Dedifferentiated amniotic fluid mesenchymal stem cell (primary cell): Measurements from ENCODE around the gene SPINDOC.
"Not testable (repeated sequence)": the region's sequence is repeated elsewhere in the genome, so short reads cannot be mapped to it uniquely, and the experiment has no call there.

ENCODE experiments used
- DNase-seq: peaks from one replicate; pipeline ENCODE4 v3.0.0-alpha.2; 2016; ENCODE audit errors: extremely low spot score

The SPINDOC gene

DNA sequence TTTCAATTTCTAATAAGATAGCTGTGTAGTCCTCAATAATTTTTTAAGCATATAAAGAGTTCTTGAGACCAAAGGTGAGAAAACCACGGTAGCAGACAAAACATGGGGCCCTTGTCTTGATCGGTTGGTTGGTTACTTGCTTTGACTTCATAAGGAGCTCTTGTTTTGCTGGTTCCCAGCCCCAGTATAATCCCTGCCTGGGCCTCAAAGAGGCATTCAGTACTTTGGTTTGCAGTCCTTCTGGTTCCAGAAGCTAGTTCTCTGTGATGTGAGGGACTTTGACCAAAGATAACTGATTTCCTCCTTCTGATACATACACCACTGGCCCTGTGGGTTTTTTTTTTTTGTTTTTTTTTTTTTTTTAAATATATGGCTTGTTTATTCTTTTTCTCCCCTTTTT, 42.7 kb downstream of the SPINDOC start:
- DNase-seq = no peak

GRCh38 chr11:63858628-63859550, 45.6 kb downstream of the SPINDOC start:
- no peak for DNase-seq

DNA sequence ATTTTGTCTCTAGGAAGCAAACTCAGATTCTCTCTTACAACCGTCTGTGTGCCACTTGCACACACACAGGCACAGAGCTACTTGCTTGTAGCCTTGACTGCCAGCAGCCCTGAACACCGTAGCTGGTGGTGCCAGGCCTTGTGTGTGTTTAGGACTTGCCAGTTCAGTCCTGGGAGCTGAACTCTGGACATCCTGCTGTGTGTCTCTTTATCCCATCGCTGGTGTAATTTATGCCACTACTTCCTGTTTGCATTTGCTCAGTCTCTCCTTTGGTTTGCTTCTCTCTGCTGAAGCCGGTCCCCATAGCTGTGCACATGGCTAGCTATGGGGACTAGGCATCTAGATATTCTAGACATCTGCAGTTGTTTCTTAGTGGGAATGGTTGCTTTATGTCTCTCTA, 49.7 kb downstream of the SPINDOC start:
- no peak for DNase-seq

GRCh38 chr11:63863620-63864019, 50.4 kb downstream of the SPINDOC start:
- not testable (repeated sequence) for DNase-seq

DNA sequence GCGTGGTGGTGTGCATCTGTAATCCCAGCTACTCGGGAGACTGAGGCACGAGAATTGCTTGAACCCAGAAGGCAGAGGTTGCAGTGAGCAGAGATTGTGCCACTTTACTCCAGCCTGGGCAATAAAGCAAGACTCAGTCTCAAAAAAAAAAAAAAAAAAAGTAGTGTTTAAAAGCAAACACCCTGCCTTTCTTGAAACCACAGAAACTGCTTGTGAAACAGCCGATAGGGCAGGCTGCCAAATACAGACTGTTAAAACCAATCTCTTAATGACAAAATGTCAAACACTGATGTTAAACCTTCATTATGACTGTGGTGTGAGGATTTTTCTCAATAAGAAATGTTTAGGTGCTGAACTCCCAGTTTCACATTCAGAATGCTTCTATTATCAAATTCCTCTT, 53.0 kb downstream of the SPINDOC start:
- DNase-seq = no peak

- no peak for DNase-seq
Measured at GRCh38 chr11:63867511-63867910, 54.3 kb downstream of the SPINDOC start.

- no peak for DNase-seq
Measured at GRCh38 chr11:63868399-63869064, 55.3 kb downstream of the SPINDOC start.

GRCh38 chr11:63869171-63869591, 55.9 kb downstream of the SPINDOC start:
- no peak for DNase-seq

DNA sequence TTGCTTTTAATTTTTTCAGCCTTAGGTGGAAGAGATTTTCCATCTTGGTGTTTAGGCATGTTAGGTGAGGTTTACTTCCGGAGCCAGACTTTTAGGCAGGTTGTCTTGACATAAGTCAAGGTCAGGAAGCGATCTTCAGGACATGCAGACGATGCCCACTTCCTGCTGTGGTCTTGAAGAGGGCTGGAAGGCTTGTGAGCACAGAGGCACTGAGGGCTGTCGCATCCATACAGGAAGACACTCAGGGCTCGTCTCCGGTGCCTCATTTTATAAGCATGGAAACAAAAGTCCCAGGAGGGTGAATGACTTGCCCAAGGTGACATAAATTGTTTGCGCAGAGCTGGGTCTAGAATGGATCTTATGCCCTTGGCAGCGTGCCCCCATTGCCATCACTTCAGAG, 56.4 kb downstream of the SPINDOC start:
- DNase-seq = no peak

- no peak for DNase-seq
Measured at GRCh38 chr11:63870351-63871140, 57.3 kb downstream of the SPINDOC start.

DNA sequence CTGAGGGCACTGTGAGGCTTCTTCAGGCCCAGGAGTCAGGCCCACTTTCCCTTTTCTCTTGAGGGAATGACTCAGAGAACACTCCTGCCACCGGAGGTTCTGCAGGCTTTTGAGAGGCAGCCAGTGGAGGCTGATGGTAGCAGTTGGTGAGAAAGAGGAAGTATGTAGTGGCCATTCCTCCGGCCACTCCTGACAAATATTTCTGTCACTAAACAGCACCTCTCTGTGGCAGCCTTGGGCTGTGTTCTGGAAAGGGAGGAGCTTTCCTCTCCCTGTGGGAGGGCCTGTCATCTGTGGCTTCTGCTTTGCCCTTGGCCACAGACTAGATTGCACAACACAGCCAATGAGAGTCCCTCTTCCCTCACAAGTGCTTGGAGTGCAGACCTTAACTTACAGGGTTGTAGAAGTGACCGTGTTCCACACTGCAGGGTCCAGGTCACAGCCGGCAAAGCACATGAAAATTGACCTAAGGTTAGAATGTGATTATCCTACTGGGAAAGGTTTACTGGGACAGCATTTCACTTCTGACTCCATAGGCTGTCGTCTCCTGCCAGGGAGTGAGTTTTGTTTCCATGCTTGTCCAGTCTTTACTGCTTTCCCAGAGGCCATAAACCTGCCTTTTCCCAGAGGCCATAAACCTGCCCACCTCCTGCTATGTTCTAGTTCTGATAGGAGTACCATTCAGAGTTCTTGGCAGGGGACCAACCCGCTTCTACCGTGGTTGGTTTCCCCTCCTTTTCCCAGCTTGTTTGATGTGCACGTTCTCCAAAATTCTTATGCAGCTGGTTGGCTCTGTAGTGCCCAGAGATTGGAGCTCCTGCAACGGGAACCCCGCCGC, 58.9 kb downstream of the SPINDOC start:
- peak; percentile 74 for DNase-seq

- DNase-seq = no peak
Measured at GRCh38 chr11:63872800-63873197, 59.5 kb downstream of the SPINDOC start.

DNA sequence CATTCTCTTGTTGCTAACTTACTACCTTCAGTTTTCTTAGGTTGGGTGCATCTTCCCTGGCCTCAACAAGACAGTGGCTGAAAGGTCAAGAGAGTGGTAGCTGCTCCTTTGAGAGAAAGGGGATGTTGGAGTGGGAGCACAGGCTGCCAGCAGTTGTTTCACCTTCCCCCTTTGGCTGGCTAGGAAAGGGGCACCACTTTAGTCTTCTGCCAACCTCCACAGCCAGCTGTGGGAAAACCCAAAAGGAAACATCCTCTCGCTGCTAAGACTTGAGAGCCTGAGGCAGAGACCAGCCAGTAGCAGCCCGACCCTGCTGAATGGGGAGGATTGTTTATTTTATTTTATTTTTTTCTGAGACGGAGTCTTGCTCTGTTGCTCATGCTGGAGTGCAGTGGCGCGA, 60.1 kb downstream of the SPINDOC start:
- DNase-seq = no peak

- no peak for DNase-seq
Measured at GRCh38 chr11:63874511-63874910, 61.3 kb downstream of the SPINDOC start.

DNA sequence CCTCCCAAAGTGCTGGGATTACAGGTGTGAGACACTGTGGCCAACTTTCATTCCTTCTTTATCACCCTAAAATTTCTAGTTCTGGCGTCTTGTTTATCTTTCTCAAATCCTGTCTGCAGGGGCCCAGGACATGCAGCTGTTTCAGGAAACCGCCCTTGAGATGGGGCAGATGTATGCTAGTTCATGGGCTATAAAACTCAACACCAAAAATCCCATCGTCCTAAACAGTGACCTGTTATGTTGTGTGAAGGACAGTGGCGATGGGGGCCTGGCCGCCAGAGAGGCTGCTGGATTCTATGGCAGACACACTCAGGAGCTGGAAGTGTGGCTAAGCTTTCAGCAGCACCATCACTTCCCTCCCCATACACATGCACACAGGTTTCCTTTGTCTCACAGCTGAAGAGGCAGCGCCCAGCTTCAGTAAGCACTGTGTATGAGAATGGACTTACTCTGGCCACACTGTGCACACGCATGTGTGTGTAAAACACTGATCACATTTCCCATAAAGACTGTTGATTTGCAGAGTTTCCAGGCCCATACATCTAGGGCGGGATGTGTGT, 62.3 kb downstream of the SPINDOC start:
- DNase-seq = no peak

- no peak for DNase-seq
Measured at GRCh38 chr11:63876616-63877015, 63.4 kb downstream of the SPINDOC start.
